GM04503 (cell line): ENCODE data around the gene ATG4A.

Experiments used
- DNase-seq: peaks from one replicate; pipeline ENCODE4 v3.0.0-alpha.2; 2012; ENCODE audit warnings: low read depth

Gene ATG4A, protein sequence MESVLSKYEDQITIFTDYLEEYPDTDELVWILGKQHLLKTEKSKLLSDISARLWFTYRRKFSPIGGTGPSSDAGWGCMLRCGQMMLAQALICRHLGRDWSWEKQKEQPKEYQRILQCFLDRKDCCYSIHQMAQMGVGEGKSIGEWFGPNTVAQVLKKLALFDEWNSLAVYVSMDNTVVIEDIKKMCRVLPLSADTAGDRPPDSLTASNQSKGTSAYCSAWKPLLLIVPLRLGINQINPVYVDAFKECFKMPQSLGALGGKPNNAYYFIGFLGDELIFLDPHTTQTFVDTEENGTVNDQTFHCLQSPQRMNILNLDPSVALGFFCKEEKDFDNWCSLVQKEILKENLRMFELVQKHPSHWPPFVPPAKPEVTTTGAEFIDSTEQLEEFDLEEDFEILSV

DNA sequence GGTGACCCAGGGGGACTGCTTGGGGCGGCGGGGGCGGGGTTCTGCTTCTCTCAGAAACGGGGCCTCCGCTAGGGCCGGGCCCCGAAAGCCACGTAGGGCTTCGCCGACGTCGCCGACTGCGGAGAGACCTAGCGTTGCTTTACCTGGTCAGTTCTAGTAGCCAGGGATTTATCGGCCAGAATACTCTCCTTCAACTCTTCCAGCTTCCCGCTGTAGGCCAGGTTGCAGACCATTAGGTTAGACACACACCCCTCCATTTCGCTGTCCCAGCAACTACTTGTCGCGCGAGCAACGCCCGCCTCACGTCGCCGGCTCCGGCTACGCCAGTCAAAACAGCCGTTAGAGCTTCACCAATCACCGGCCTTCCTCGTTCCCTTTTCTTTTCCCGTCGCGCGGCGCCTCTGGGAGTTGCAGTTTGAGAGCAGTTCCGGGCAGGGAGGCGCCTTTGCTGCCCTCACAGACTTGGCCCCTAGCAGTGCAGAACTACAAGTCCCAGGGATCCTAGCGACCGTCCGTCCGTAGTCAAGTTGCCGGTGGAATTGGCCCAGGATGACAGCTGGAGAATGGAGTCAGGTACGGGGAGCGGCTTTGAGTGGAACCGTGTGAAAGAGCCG, at the start of gene ATG4A, which contains the start of gene PSMD10:
TSS of gene ATG4A (plus strand) at position 515 of the 614 bp plus-strand sequence. CDS start at position 564, 49 bp downstream.
TSS of gene PSMD10 (minus strand) at position 279 of the 614 bp plus-strand sequence. CDS start at position 257, 22 bp downstream.
- DNase-seq, result peak; percentile 81

DNA sequence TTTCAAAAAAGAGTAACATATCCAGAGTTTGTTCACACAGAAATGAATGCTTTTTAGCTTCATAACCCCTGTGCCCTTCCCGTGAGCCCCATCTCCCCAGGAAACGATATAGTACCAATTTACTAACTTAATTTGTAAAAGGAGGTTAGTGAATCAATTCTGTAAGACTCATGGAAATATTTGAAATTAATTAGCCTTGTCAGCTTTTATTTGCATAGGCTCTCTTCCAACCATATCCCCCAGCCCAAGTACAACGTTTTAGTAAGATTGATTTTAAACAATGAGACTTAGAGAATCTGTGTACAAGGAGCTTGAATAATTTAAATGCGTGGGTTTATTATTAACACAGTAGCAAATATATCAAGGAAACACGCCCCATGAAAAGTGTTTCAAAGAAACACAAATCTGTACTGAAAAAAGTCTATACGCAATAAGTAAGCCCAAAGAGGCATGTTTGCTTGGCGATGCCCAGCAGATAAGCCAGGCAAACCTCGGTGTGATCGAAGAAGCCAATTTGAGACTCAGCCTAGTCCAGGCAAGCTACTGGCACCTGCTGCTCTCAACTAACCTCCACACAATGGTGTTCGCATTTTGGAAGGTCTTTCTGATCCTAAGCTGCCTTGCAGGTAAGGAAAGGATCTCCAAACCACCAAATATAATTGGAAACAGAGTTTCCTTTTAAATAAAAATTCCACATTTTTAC, 46.9 kb upstream of the ATG4A start, which contains the start of gene VSIG1:
TSS of gene VSIG1 (plus strand) at position 512 of the 703 bp plus-strand sequence. CDS start at position 578, 66 bp downstream.
- no peak for DNase-seq

DNA sequence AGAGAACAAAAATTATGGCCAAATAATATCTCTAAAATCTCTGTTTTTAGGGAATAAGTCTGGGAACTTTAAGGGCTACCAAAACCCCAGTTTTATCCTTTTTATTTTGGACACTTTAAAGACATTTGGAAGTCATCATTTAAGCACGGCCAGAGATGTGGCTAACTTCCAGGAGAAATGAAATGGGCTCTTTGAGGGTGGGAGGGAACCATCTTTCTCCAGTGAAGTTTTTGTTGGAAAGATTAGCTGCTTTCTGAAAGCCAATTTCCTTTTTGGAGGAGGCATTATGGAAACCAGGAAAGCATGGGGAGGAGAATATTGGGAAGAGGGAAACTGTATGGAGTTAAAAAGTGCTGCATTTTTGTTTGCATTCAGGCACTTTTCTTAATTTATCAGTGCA, 41.9 kb upstream of the ATG4A start:
- no peak for DNase-seq

DNA sequence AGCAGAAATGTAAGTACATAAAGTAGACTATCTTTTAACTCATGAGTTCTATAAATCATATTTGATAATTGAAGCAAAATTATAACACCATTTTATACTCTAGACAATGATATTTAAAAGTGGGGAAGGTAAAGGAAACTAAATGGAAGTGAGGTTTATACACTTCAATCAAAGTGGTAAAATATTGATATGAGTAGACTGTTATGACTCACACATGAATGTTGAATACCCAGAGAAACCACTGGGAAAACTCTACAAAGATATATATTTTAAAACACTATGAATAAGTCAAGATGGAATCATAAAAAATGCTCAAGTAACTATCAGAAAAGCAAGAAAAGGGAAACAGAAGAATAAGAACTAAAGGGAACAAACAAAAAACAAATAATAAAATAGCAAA, 38.4 kb upstream of the ATG4A start:
- DNase-seq, result no peak

- no peak for DNase-seq
Measured at GRCh38 chrX:108055546-108055945, 36.0 kb upstream of the ATG4A start.

DNA sequence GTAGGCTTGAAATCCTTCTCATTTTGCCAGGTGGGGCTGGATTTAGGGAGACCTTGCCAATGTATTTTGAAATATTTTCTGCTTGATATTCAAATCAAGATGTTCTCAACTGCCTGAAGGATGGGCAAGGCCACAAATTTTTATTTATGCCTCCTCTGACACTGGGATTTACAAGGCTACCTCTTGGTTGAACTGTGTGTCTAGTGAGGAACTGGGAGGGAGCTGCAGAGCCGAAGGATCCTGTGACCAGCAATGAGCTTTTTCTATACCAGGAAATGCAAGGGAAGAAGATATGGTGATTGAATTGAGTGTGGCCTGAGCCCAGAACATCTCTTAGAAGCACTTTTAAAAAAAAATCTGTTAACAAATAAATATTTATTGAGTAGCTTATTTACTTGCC, 31.8 kb upstream of the ATG4A start:
- no peak for DNase-seq

DNA sequence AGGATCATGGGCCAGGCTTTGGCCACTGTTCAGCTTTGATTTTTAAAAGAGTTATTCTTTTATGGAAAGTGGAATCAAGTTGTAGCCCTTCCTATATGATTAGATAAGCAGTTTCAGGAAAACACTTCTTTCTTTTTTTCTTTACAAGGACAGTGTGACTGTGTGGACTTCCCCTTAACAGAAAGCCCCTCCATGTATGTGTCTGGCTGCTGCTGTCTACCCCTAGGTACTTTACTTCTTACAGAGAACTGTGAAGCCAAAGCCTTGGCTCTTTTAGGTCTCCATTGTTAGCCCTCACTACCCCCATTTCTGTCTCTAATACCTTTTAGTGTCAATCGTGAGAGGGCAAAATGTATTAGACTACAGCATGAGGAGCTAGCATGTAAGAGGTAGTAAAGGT, 27.6 kb upstream of the ATG4A start:
- DNase-seq, result no peak

DNA sequence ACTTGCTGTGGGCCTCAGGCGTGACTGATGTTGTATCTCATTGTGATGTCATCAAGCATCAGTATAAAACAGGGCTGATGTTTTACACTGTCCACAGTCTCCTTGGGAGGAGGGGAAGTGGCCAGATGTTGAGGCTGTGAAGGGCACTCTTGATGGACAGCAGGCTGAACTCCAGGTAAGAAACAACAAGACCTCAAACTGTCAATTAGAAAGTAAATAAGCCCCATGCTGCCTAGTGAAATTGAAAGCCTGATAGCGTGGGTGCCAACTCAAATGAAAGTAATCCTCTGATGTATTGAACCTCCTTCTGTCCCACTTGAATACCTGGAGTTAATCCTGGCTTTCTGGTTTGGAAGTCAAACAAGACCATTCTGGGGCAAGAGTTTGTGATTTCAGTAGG, 27.0 kb upstream of the ATG4A start:
- DNase-seq, result no peak

GRCh38 chrX:108068121-108068520, 23.5 kb upstream of the ATG4A start:
- no peak for DNase-seq

- peak; percentile 11 for DNase-seq
Measured at GRCh38 chrX:108070891-108071290, 20.7 kb upstream of the ATG4A start.

DNA sequence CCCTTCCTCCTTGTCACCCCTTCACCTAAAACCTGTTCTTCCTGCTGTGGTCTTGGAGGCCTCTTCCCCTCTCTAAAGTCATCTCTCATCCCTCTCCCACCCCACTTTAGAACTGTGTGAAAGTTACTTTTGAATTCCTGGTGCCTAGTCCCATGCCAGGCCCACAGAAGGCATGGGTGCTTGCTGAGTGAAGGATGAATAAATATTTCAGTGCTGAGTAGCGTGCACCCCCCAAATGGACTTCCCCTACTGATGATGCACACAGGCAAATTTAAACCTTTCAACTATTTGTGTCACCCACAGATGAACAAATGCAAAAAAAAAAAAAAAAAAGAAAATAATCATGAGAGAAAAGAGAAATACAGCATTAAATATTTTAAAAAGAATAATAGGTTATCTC, 20.0 kb upstream of the ATG4A start:
- DNase-seq, result no peak

GRCh38 chrX:108072746-108073145, 18.8 kb upstream of the ATG4A start:
- DNase-seq, result no peak

DNA sequence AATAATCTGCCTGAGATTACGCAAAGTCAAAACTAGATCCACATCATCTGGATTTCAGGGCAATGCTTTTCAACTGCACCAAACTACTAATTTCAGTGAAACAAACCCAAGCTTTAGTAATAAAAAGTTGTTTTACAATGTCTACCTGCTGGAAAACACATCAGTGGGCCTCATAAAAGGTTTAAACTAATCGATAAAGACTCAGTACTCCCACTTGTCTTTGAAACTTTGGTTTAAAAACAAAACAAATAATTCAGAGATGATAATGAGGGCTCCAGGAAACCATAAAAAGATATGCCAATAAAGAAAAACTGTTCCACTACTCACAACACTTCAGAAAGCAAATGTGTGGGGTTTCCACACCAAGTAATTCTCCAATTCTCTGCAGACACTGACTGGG, 10.5 kb upstream of the ATG4A start:
- DNase-seq, result no peak

- DNase-seq, result no peak
Measured at GRCh38 chrX:108087792-108088191, 3.8 kb upstream of the ATG4A start.

DNA sequence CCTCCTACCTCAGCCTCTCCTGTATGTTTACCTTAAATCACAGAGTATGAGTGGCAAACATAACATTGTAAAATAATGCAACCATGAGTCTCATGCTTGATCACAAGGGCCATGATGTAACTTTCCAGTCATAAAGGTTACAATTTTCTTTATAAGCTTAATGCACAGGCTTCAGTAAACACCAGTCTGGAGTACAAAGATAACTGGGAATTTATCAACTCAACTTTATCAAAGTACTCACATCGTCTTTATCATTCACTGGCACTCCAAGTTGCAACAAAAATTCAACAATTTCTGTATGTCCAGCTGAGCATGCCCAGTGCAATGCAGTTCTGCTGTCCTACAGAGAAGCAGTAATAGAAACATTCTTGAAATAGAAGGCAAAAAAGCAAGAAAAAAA, 3.1 kb upstream of the ATG4A start:
- no peak for DNase-seq

DNA sequence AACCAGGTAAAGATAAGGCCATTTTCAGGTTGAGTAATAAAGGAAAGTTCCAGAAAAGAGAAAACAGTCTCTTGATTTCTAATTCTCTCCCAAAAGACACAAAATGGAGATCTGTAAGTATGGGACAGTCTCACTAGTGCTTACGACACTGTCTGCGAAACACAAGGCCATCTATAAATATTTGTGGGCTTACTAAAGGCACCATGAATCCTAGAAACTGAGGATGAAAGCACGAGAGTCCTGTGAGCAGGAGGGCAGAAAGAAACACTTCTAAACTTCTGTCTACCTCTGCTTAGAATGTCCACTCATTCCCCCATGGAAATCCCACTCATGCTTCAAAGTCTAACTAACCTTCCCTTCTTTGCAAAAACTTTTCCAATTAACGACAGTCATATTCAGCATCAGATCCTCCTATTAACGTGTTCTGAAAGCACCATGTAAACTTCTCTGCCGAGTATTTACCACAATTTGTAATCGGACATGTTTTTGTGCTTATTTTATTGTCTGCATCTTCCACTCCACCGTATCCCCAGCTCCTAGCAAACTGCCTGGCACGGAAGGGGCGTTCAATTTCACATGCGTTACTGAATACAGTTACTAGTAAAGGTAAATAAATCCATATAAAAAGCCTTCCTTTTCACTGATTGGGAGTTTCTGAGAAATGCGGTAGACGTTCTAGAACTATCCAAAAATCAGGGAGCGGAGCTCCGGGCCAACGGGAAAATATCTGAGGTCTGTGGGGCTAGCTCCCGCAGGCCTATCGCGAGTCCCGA, 901 bp upstream of the ATG4A start:
- peak; percentile 9 for DNase-seq

DNA sequence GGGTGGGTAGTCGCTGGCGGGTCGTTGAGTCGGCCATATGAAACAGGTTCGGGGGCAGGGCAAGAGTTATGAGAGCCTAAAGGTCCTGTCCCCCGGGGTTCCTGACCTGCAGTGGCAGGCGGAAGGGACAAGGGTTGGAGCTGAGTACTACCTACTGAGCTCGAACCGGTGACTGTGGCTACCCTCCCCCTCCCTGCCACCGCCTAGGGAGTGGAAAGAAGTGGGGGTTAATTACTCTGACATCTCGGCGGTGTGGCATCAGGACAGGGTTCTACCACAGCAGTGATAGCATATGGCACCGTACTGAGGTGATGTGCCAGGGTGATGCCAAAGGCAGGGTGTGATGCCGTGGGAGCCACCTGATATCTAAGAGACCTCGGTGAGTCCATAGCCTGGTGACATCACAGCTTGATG, 307 bp downstream of the ATG4A start:
- no peak for DNase-seq

GRCh38 chrX:108097380-108097779, 5.8 kb downstream of the ATG4A start:
- DNase-seq, result no peak

GRCh38 chrX:108105473-108105872, 13.9 kb downstream of the ATG4A start:
- no peak for DNase-seq

- DNase-seq, result no peak
Measured at GRCh38 chrX:108114541-108114940, 23.0 kb downstream of the ATG4A start.

- DNase-seq, result no peak
Measured at GRCh38 chrX:108117988-108118387, 26.4 kb downstream of the ATG4A start.

- DNase-seq, result no peak
Measured at GRCh38 chrX:108121291-108121690, 29.7 kb downstream of the ATG4A start.
